NCI-H2107 treated with DMSO at 0.1 percent for 48 hours (cell line): Measurements from ENCODE around the gene PCDHB9.
"Not testable (repeated sequence)": the region's sequence is repeated elsewhere in the genome, so short reads cannot be mapped to it uniquely, and the experiment has no call there.

Experiments
- DNase-seq: peaks from one replicate; lab custom pipeline; 2025; ENCODE audit not compliant: unreplicated experiment; lab: John Stamatoyannopoulos, UW

PCDHB9 gene

GRCh38 chr5:141186897-141187512, at the start of gene PCDHB9:
Gene PCDHB9, plus strand, starts transcription at chr5:141187161. Its CDS starts 158 bp downstream, at chr5:141187319.
- DNase-seq = peak; percentile 56

GRCh38 chr5:141137346-141137745, 49.6 kb upstream of the PCDHB9 start:
- DNase-seq = not testable (repeated sequence)

GRCh38 chr5:141149812-141150211, 37.1 kb upstream of the PCDHB9 start, which contains the start of gene PCDHB6:
Gene PCDHB6, plus strand, starts transcription at chr5:141150057. Its CDS starts 201 bp downstream, at chr5:141150258.
- DNase-seq = no peak

GRCh38 chr5:141150224-141150992, 36.6 kb upstream of the PCDHB9 start:
- DNase-seq = no peak

GRCh38 chr5:141150993-141151325, 36.0 kb upstream of the PCDHB9 start:
- DNase-seq = no peak

GRCh38 chr5:141151632-141152031, 35.3 kb upstream of the PCDHB9 start:
- DNase-seq = not testable (repeated sequence)

- DNase-seq = not testable (repeated sequence)
These were observed 34.9 kb upstream of the PCDHB9 start for GRCh38 chr5:141152096-141152495.

- no peak for DNase-seq
These were observed 31.2 kb upstream of the PCDHB9 start for GRCh38 chr5:141155540-141156374.

GRCh38 chr5:141157356-141157755, 29.6 kb upstream of the PCDHB9 start:
- not testable (repeated sequence) for DNase-seq

GRCh38 chr5:141157901-141158300, 29.1 kb upstream of the PCDHB9 start:
- not testable (repeated sequence) for DNase-seq

GRCh38 chr5:141172381-141173204, 14.4 kb upstream of the PCDHB9 start, which contains the start of gene PCDHB7:
Gene PCDHB7, plus strand, starts transcription at chr5:141172644. Its CDS starts 192 bp downstream, at chr5:141172836.
- no peak for DNase-seq

GRCh38 chr5:141174291-141175104, 12.5 kb upstream of the PCDHB9 start:
- not testable (repeated sequence) for DNase-seq

- no peak for DNase-seq
These were observed 11.0 kb upstream of the PCDHB9 start for GRCh38 chr5:141175933-141176332.

GRCh38 chr5:141177577-141178191, 9.3 kb upstream of the PCDHB9 start, which contains the start of gene PCDHB8:
Gene PCDHB8, plus strand, starts transcription at chr5:141177790. Its CDS starts 245 bp downstream, at chr5:141178035.
- not testable (repeated sequence) for DNase-seq

GRCh38 chr5:141179371-141179770, 7.6 kb upstream of the PCDHB9 start:
- DNase-seq = not testable (repeated sequence)

- not testable (repeated sequence) for DNase-seq
These were observed 7.1 kb upstream of the PCDHB9 start for GRCh38 chr5:141179876-141180275.

GRCh38 chr5:141180313-141180712, 6.6 kb upstream of the PCDHB9 start:
- DNase-seq = no peak

GRCh38 chr5:141182248-141182647, 4.7 kb upstream of the PCDHB9 start, which contains the start of gene PCDHB16:
Gene PCDHB16, plus strand, starts transcription at chr5:141182387. Its CDS starts 173 bp downstream, at chr5:141182560.
- DNase-seq = no peak
